A549 (cell line): ENCODE data around the gene COL5A1. TPM values are rescaled to one million over a fixed set of nuclear protein-coding genes. Genes with fewer than 3 reads are reported as not detected.

Source experiments
- ATAC-seq, 2 experiments: fragments of 200-7000 bp in 1 of 2; fragments of >200 bp in 1 of 2; cut with Nextera tagmentation in 1 of 2; cut with Tn5 transposase in 1 of 2; 3 replicates each; pipeline versions ENCODE4 v1.8.0 to v1.9.1; 2018 to 2020; ENCODE audit warnings: mild to moderate bottlenecking in 1 of 2, moderate library complexity in 1 of 2
- CTCF ChIA-PET: fragments of 300-600 bp; sonication (Branson Sonifier 250); formaldehyde crosslinking; extraction: SDS; loops from one replicate; lab custom pipeline; 2021; ENCODE audit warnings: antibody characterized with exemption, inconsistent platforms; lab: Yijun Ruan, JAX
- POLR2A ChIA-PET: fragments of 350-600 bp; formaldehyde crosslinking; extraction: SDS; loops from one replicate; lab custom pipeline; 2021; ENCODE audit warnings: antibody characterized with exemption, inconsistent platforms; lab: Yijun Ruan, JAX
- DNase-seq, 2 experiments: peaks; one replicate each; pipeline versions ENCODE4 v3.0.0 to v3.0.0-alpha.2; 2011 to 2016; ENCODE audit warnings: low read depth in 1 of 2, low spot score in 1 of 2
- FAIRE-seq: peaks from 2 replicates; lab custom pipeline; 2011; peaks lifted over from hg19 to GRCh38; lab: Jason Lieb, UNC
- H3K27ac ChIP-seq, 2 experiments: fragments of >200 bp; sonication (Bioruptor Twin); formaldehyde crosslinking; 3 replicates each; pipeline ENCODE4 v1.5.1; 2016 to 2017
- H3K4me1 ChIP-seq: fragments of >200 bp; sonication (Bioruptor Twin); formaldehyde crosslinking; 3 replicates; pipeline ENCODE4 v1.6.1; 2016
- H3K4me2 ChIP-seq: fragments of >200 bp; sonication (Bioruptor Twin); formaldehyde crosslinking; 3 replicates; pipeline ENCODE4 v1.6.1; 2016
- H3K4me3 ChIP-seq: fragments of >200 bp; sonication (Bioruptor Twin); formaldehyde crosslinking; 3 replicates; pipeline ENCODE4 v1.5.1; 2016
- H3K9me3 ChIP-seq: fragments of >200 bp; sonication (Bioruptor Twin); formaldehyde crosslinking; 3 replicates; pipeline ENCODE4 v1.6.1; 2016
- BCL3 ChIP-seq: fragments of >200 bp; sonication (Bioruptor Twin); formaldehyde crosslinking; IDR thresholded peaks from 3 replicates; pipeline ENCODE4 v1.6.1; 2016
- CEBPB ChIP-seq, 2 experiments: fragments of >200 bp in 1 of 2; sonication (Bioruptor Twin) in 1 of 2; formaldehyde crosslinking in 1 of 2; IDR thresholded peaks; 2 replicates each; pipeline ENCODE4 v1.6.1; 2012 to 2016
- CHD4 ChIP-seq: fragments of 200-600 bp; sonication (generic); IDR thresholded peaks from 2 replicates; pipeline ENCODE4 v1.6.1; 2016; ENCODE audit warnings: antibody characterized with exemption, mild to moderate bottlenecking, borderline replicate concordance
- ESRRA ChIP-seq: fragments of 150-350 bp; IDR thresholded peaks from 2 replicates; pipeline ENCODE4 v1.6.1; 2014; ENCODE audit warnings: mild to moderate bottlenecking, low read length, borderline replicate concordance
- FOSL2 ChIP-seq, 2 experiments: fragments of 450-650 bp in 1 of 2; fragments of >200 bp in 1 of 2; sonication (Bioruptor Twin) in 1 of 2; formaldehyde crosslinking; IDR thresholded peaks; 2 replicates each; pipeline versions ENCODE4 v1.5.0 to v1.6.1; 2016 to 2020; ENCODE audit warnings: mild to moderate bottlenecking in 1 of 2, moderate library complexity in 1 of 2
- HOXA7 ChIP-seq: fragments of 250-450 bp; sonication (Bioruptor Pico); IDR thresholded peaks from 2 replicates; pipeline ENCODE4 v1.5.0; 2020; ENCODE audit warnings: mild to moderate bottlenecking, moderate library complexity
- MAFK ChIP-seq: fragments of 450-650 bp; IDR thresholded peaks from 2 replicates; pipeline ENCODE4 v1.6.1; 2014; ENCODE audit not compliant: partially characterized antibody
- NPAS2 ChIP-seq: fragments of 250-450 bp; sonication (Bioruptor Pico); IDR thresholded peaks from 2 replicates; pipeline ENCODE4 v1.8.0; 2022; ENCODE audit warnings: mild to moderate bottlenecking, moderate library complexity, borderline replicate concordance
- PBX3 ChIP-seq: IDR thresholded peaks from 2 replicates; pipeline ENCODE4 v1.6.1; 2012
- RAD21 ChIP-seq, 2 experiments: fragments of >200 bp in 1 of 2; sonication (Bioruptor Twin) in 1 of 2; formaldehyde crosslinking in 1 of 2; IDR thresholded peaks in 1 of 2; conservative IDR thresholded peaks in 1 of 2; 2 replicates in 1 of 2; 3 replicates in 1 of 2; pipeline ENCODE4 v1.6.1; 2012 to 2018; ENCODE audit warnings: inconsistent platforms in 1 of 2
- RARB ChIP-seq: fragments of 250-450 bp; sonication (Bioruptor Pico); IDR thresholded peaks from 2 replicates; pipeline ENCODE4 v1.8.0; 2021; ENCODE audit warnings: mild to moderate bottlenecking, moderate library complexity
- SREBF2 ChIP-seq: fragments of 450-650 bp; IDR thresholded peaks from 2 replicates; pipeline ENCODE4 v1.6.1; 2014; ENCODE audit warnings: mild to moderate bottlenecking, moderate library complexity
- TP53 ChIP-seq: fragments of 250-450 bp; sonication (Bioruptor Pico); IDR thresholded peaks from 2 replicates; pipeline ENCODE4 v1.5.0; 2021; ENCODE audit warnings: mild to moderate bottlenecking, moderate library complexity
- USF2 ChIP-seq: fragments of 450-650 bp; IDR thresholded peaks from 2 replicates; pipeline ENCODE4 v1.6.1; 2014; ENCODE audit warnings: antibody characterized with exemption
- ZC3H11A ChIP-seq: fragments of 450-650 bp; IDR thresholded peaks from 2 replicates; pipeline ENCODE4 v1.6.1; 2014; ENCODE audit warnings: antibody characterized with exemption, mild to moderate bottlenecking
- ZNF302 ChIP-seq: fragments of 250-450 bp; sonication (Bioruptor Pico); IDR thresholded peaks from 2 replicates; pipeline ENCODE4 v1.9.0; 2021; ENCODE audit warnings: inconsistent platforms, mild to moderate bottlenecking, moderate library complexity
- WGBS: methylation state at CpG from one replicate; pipeline ENCODE4 v1.1.6; 2017; ENCODE audit errors: missing lambda C conversion rate; 5-methylcytosine and 5-hydroxymethylcytosine counted together
- polyA plus RNA-seq, 4 experiments: library from polyadenylated mRNA; depleted of rRNA in 3 of 4; stranded (reverse); fragments of >200 nt; fragmentation: RNase III in 1 of 4; extraction: RNeasy Plus Mini Kit Qiagen cat#74134 plus additional on column Dnase treatment in 1 of 4; gene quantifications; 2 replicates in 3 of 4; 3 replicates in 1 of 4; pipeline ENCODE4 v1.2.3, GENCODE V29; 2011 to 2017

COL5A1 gene
- polyA plus RNA-seq, 2 of the 4 experiments (the other 2 are of a cell fraction) = 16.1 to 67.5 TPM

- Histone ChIP-seq H3K27ac (peak overlapping the region; percentile 46 to 94; a peak in 5 of 6 replicates), H3K9me3 (peaks cover 10% of the 10 kb centered on the region), H3K4me1 (peaks cover 27% of the 10 kb centered on the region), H3K4me2 (no peak overlapping the region), H3K4me3 (no peak overlapping the region)
- WGBS = 90% methylated on average over 5 of the region's 5 CpGs
- ChIA-PET POLR2A (interaction anchor here (0.8 kb wide), 1 partner anchor 39 kb away, joined by 3 read pairs; no protein-coding TSS in a partner anchor), CTCF (interaction anchor here (3.7 kb wide), 1 partner anchor 157 kb away, joined by 14 read pairs; no protein-coding TSS in a partner anchor)
- TF ChIP-seq ZC3H11A (no peak), ESRRA (no peak), RARB (CRISPR knock-in tag) (no peak), ZNF302 (no peak)
- DNase-seq (no peak), ATAC-seq (no peak), FAIRE-seq (no peak)
These were observed 35.6 kb upstream of the COL5A1 start for GRCh38 chr9:134605966-134606357.

- H3K4me1 ChIP-seq = peaks cover 16% of the 10 kb centered on the region
- TF ChIP-seq HOXA7 (CRISPR knock-in tag) (no peak), CHD4 (no peak), ZNF302 (no peak)
- 75% methylated on average over 13 of the region's 13 CpGs for WGBS
- no peak for FAIRE-seq
- no peak for ATAC-seq
- DNase-seq = no peak
- peak overlapping the region in 1 of 2 experiments; percentile 94; a peak in 3 of 6 replicates for H3K27ac ChIP-seq
- CTCF ChIA-PET = interaction anchor here (1.0 to 3.7 kb wide), 4 partner anchors 10 to 158 kb away, joined by 3 to 14 read pairs (median 5); no protein-coding TSS in a partner anchor
- H3K4me2 ChIP-seq = no peak overlapping the region
- peaks cover 11% of the 10 kb centered on the region for H3K9me3 ChIP-seq
- POLR2A ChIA-PET = no interaction called here
- no peak overlapping the region for H3K4me3 ChIP-seq
These were observed 34.5 kb upstream of the COL5A1 start for GRCh38 chr9:134606951-134607731.

- FAIRE-seq (no peak), DNase-seq (no peak), ATAC-seq (no peak)
- H3K4me3 ChIP-seq = no peak overlapping the region
- peak overlapping the region in 1 of 2 experiments; percentile 0; a peak in 1 of 6 replicates for H3K27ac ChIP-seq
- peaks cover 8% of the 10 kb centered on the region for H3K4me1 ChIP-seq
- H3K4me2 ChIP-seq = no peak overlapping the region
- 55% methylated on average over 4 of the region's 4 CpGs for WGBS
- ChIA-PET POLR2A (no interaction called here), CTCF (interaction anchor here (1.0 to 3.7 kb wide), 3 partner anchors 10 to 159 kb away, joined by 5 to 14 read pairs (median 5); no protein-coding TSS in a partner anchor)
- no peak for TF ChIP-seq SREBF2
- TF ChIP-seq FOSL2 (IDR thresholded peaks at IDR 0.05) = no peak
- no peak for TF ChIP-seq FOSL2 (CRISPR knock-in tag; IDR thresholded peaks at IDR 0.05)
- no peak for TF ChIP-seq RAD21 (conservative IDR thresholded peaks at IDR 0.05 in 1 of 2, IDR thresholded peaks at IDR 0.05 in 1 of 2)
- no peak for TF ChIP-seq BCL3
- TF ChIP-seq USF2 = no peak
- TF ChIP-seq TP53 (CRISPR knock-in tag) = no peak
- TF ChIP-seq CHD4 = no peak
- no peak for TF ChIP-seq PBX3
- no peak for TF ChIP-seq NPAS2 (CRISPR knock-in tag)
- TF ChIP-seq CEBPB (IDR thresholded peaks at IDR 0.05) = no peak
- TF ChIP-seq MAFK = no peak
- H3K9me3 ChIP-seq = peaks cover 19% of the 10 kb centered on the region
These were observed 33.6 kb upstream of the COL5A1 start for GRCh38 chr9:134607971-134608370.
